HCT116 (cell line): ENCODE measurements around the gene CAPZA3. TPM values are rescaled to one million over a fixed set of nuclear protein-coding genes. Genes with fewer than 3 reads are reported as not detected.
"Not testable (repeated sequence)": the region's sequence is repeated elsewhere in the genome, so short reads cannot be mapped to it uniquely, and the experiment has no call there.

Experiments
- ATAC-seq: fragments of 200-7000 bp; cut with Tn5 transposase; 2 replicates; pipeline ENCODE4 v1.9.1; 2020; ENCODE audit warnings: mild to moderate bottlenecking, moderate library complexity
- BruUV-seq: library from RNA; stranded (reverse); fragments of 400-500 nt; replicated peaks from 2 replicates; lab custom pipeline; 2021; lab: Mats Ljungman, UMichigan
- CTCF ChIA-PET: fragments of 300-600 bp; sonication (Branson Sonifier 250); formaldehyde crosslinking; loops from one replicate; lab custom pipeline; 2021; ENCODE audit warnings: antibody characterized with exemption; lab: Charles Lee
- POLR2A ChIA-PET: fragments of 300-600, 350-600 bp; sonication (Branson Sonifier 250); formaldehyde crosslinking; loops from one replicate; lab custom pipeline; 2021; ENCODE audit warnings: antibody characterized with exemption; lab: Charles Lee
- RAD21 ChIA-PET, 2 experiments: fragments of 300-600 bp; sonication (Branson Sonifier 250); formaldehyde crosslinking; loops; one replicate each; lab custom pipeline; 2023; ENCODE audit warnings: low total read pairs in 2 of 2; ENCODE audit not compliant: uncharacterized antibody in 2 of 2, unreplicated experiment in 2 of 2, low non-redundant PET in 1 of 2; lab: Charles Lee
- DNase-seq: peaks from one replicate; pipeline ENCODE4 v3.0.0-alpha.2; 2010; ENCODE audit warnings: low read depth, low spot score
- H2AFZ ChIP-seq: fragments of 200-600 bp; shearing (Covaris generic), sonication (generic); 2 replicates; pipeline ENCODE4 v1.6.1; 2017; ENCODE audit warnings: low read depth, mixed run types, mixed read lengths, antibody characterized with exemption, low read length; ENCODE audit not compliant: poor library complexity, severe bottlenecking
- H3K27ac ChIP-seq: 2 replicates; pipeline ENCODE4 v1.5.1; 2012; ENCODE audit warnings: low read depth, low read length
- H3K27me3 ChIP-seq: fragments of 200-600 bp; sonication (generic); 2 replicates; pipeline ENCODE4 v1.6.1; 2016; ENCODE audit warnings: mixed run types, low read length, mixed read lengths; ENCODE audit not compliant: insufficient read depth
- H3K36me3 ChIP-seq, 2 experiments: fragments of 200-500 bp in 1 of 2; fragments of 200-600 bp in 1 of 2; sonication (Bioruptor generic) in 1 of 2; sonication (generic) in 1 of 2; 2 replicates each; pipeline versions ENCODE4 v1.5.1 to v1.6.1; 2014 to 2016; ENCODE audit warnings: low read length in 2 of 2, inconsistent platforms in 1 of 2, mixed read lengths in 1 of 2, mixed run types in 1 of 2; ENCODE audit not compliant: insufficient read depth in 2 of 2, control insufficient read depth in 1 of 2
- H3K4me1 ChIP-seq, 2 experiments: fragments of 200-600 bp in 1 of 2; sonication (generic) in 1 of 2; 2 replicates each; pipeline versions ENCODE4 v1.5.1 to v1.6.1; 2012 to 2017; ENCODE audit warnings: low read length in 2 of 2, inconsistent platforms in 1 of 2, mild to moderate bottlenecking in 1 of 2, mixed read lengths in 1 of 2, mixed run types in 1 of 2, moderate library complexity in 1 of 2; ENCODE audit not compliant: insufficient read depth in 2 of 2, control insufficient read depth in 1 of 2
- H3K4me2 ChIP-seq: fragments of 200-600 bp; sonication (generic); 2 replicates; pipeline ENCODE4 v1.6.1; 2017; ENCODE audit warnings: mixed run types, low read length, mixed read lengths
- H3K4me3 ChIP-seq, 2 experiments: fragments of 200-600 bp in 1 of 2; sonication (generic) in 1 of 2; replicated peaks in 1 of 2; 2 replicates each; pipeline ENCODE4 v1.5.1; 2011 to 2016; ENCODE audit warnings: low read length in 2 of 2, control low read depth in 1 of 2, low read depth in 1 of 2, mild to moderate bottlenecking in 1 of 2, mixed read lengths in 1 of 2, mixed run types in 1 of 2
- H3K79me2 ChIP-seq: fragments of 200-600 bp; sonication (generic); 2 replicates; pipeline ENCODE4 v1.6.1; 2017; ENCODE audit warnings: mild to moderate bottlenecking, mixed run types, low read length, moderate library complexity, mixed read lengths; ENCODE audit not compliant: insufficient read depth
- H3K9ac ChIP-seq: fragments of 200-600 bp; sonication (generic); 2 replicates; pipeline ENCODE4 v1.6.1; 2016; ENCODE audit warnings: low read length, mixed read lengths
- H3K9me2 ChIP-seq: fragments of 200-600 bp; sonication (generic), shearing (Covaris generic); 2 replicates; pipeline ENCODE4 v1.6.1; 2017; ENCODE audit warnings: mixed run types, mild to moderate bottlenecking, moderate library complexity; ENCODE audit not compliant: insufficient read depth
- H3K9me3 ChIP-seq, 2 experiments: fragments of 200-500 bp in 1 of 2; fragments of 200-600 bp in 1 of 2; sonication (Bioruptor generic) in 1 of 2; sonication (generic) in 1 of 2; 2 replicates each; pipeline ENCODE4 v1.6.1; 2014 to 2017; ENCODE audit warnings: low read length in 2 of 2, mixed read lengths in 2 of 2, inconsistent platforms in 1 of 2, low read depth in 1 of 2, mild to moderate bottlenecking in 1 of 2, mixed run types in 1 of 2, moderate library complexity in 1 of 2; ENCODE audit not compliant: control insufficient read depth in 1 of 2, insufficient read depth in 1 of 2
- H4K20me1 ChIP-seq: fragments of 200-600 bp; sonication (generic), shearing (Covaris generic); 2 replicates; pipeline ENCODE4 v1.6.1; 2017; ENCODE audit warnings: mixed run types, mild to moderate bottlenecking, moderate library complexity; ENCODE audit not compliant: insufficient read depth
- EGR1 ChIP-seq: IDR thresholded peaks from 2 replicates; pipeline ENCODE4 v1.6.1; 2012; ENCODE audit warnings: low read depth
- FOSL1 ChIP-seq: IDR thresholded peaks from 2 replicates; pipeline ENCODE4 v1.6.1; 2012; ENCODE audit warnings: low read depth
- JUND ChIP-seq: IDR thresholded peaks from 2 replicates; pipeline ENCODE4 v1.6.1; 2012
- POLR2AphosphoS5 ChIP-seq: IDR thresholded peaks from 2 replicates; pipeline ENCODE4 v1.6.1; 2011; ENCODE audit warnings: mild to moderate bottlenecking, low read depth, low read length, moderate library complexity
- RAD21 ChIP-seq: IDR thresholded peaks from 2 replicates; pipeline ENCODE4 v1.6.1; 2012; ENCODE audit warnings: low read depth, mild to moderate bottlenecking
- YY1 ChIP-seq: IDR thresholded peaks from 2 replicates; pipeline ENCODE4 v1.6.1; 2011; ENCODE audit warnings: low read length, low read depth, moderate library complexity, mild to moderate bottlenecking; ENCODE audit not compliant: insufficient replicate concordance; ENCODE audit errors: extremely low read depth
- ZNF274 ChIP-seq: fragments of 200-500 bp; sonication (Bioruptor generic); IDR thresholded peaks from 2 replicates; pipeline ENCODE4 v1.6.1; 2014; ENCODE audit warnings: mild to moderate bottlenecking, low read depth, low read length, inconsistent platforms
- intact Hi-C: fragments of 100-400 bp; cut with micrococcal nuclease; formaldehyde crosslinking; loops from 2 replicates; pipeline ENCODE4 v1.10.0; 2022
- total RNA-seq: library from RNA; stranded (reverse); gene quantifications from one replicate; pipeline ENCODE4 v1.2.1, GENCODE V29; 2021; ENCODE audit not compliant: unreplicated experiment
- TF ChIP-seq, protein P1 (sequence below): IDR thresholded peaks from 2 replicates; pipeline ENCODE4 v1.6.1; 2012

CAPZA3 gene
- total RNA-seq, 1 experiment from 2014 or later, result not detected

DNA sequence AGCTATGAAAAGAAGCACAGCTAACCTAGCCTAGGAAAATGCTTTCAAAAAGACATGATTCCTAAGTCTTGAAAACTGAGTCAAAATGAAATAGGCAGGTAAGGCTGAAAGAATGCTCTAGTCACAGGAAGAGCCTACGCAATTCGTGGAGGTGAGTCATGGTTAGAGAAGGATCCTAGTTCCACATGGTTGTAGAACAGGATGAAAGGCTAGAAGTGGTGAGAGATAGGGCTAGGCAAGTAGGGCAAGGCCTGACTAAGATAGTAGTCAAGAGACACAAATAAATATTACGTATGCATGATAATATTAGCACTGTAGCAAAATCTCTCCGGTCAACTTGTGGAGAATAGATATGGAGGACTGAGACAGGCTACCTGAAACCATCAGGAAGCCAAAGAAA, 47.3 kb upstream of the CAPZA3 start (continued):
- TF ChIP-seq JUND, result peak; percentile 82
- TF ChIP-seq RAD21, result no peak

DNA sequence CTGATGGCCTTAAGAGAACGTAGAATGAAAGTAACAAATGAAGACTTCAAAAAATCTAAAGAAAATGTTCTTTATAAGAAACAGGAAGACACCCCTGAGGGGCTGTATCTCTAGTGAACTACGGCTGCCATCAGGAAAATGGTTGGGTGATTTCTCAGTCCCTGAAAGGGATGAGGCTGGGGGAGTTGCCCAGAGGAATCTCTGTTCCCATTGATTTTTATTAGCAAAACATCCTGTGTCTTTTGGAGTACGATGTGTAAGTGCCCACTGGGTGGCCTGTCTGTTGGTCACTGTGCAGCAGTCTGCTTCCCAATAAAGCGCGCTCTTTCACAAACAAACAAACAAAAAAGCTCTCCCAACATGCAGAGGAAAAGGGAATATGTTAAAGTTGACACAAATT, 43.9 kb upstream of the CAPZA3 start:
- H2AFZ ChIP-seq, H3K9ac ChIP-seq, BruUV-seq, intact Hi-C loops, CTCF ChIA-PET, ATAC-seq, RAD21 ChIA-PET, H3K9me3 ChIP-seq, DNase-seq, H3K27me3 ChIP-seq, H3K79me2 ChIP-seq, H3K36me3 ChIP-seq, H3K4me2 ChIP-seq, H4K20me1 ChIP-seq, POLR2A ChIA-PET, H3K27ac ChIP-seq, H3K9me2 ChIP-seq, H3K4me3 ChIP-seq: not testable (repeated sequence)
- H3K4me1 ChIP-seq, result peaks cover 0 to 16% of the 10 kb centered on the region in 2 experiments; a peak in 2 of 4 replicates

DNA sequence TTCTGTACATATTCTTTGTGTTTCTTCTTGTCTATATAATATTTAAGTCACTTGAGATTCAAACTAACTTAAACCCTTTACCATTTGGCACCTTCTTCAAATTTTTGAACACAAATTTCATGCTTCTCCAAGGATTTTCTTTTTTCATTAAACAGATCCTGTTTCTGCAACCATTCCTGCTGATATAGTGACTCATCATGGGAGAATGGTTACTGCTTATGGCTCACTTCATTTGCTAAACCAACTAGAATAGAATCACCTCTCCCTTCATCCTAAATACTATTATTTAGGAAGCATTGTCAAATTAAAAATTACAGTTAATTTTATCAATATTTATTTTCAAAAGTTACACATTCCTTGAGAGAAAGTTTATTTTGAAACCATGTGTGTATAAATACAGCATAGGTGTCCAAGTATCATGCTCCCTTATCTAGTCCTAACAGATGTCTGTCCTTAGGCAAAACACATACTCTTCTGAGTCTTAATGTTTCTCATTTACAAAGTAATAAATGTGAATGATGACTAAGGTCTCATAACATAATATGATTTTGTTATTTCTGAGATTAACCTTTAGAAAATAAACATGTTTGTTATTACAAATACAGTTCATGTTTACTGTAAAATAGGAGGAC, 40.8 kb upstream of the CAPZA3 start:
- RAD21 ChIA-PET, result no interaction called here
- Histone ChIP-seq H3K4me2 (no peak overlapping the region), H3K36me3 (no peaks in the 10 kb centered on the region), H2AFZ (peak overlapping the region; percentile 8), H3K79me2 (no peaks in the 10 kb centered on the region), H4K20me1 (no peaks in the 10 kb centered on the region), H3K27ac (no peak overlapping the region), H3K4me3 (no peak overlapping the region), H3K9me3 (no peaks in the 10 kb centered on the region), H3K9me2 (no peaks in the 10 kb centered on the region), H3K27me3 (no peaks in the 10 kb centered on the region), H3K9ac (no peak overlapping the region), H3K4me1 (no peaks in the 10 kb centered on the region)
- intact Hi-C loops, result no loop called here
- CTCF ChIA-PET, result no interaction called here
- DNase-seq (no peak), ATAC-seq (no peak)
- TF ChIP-seq, protein P1, sequence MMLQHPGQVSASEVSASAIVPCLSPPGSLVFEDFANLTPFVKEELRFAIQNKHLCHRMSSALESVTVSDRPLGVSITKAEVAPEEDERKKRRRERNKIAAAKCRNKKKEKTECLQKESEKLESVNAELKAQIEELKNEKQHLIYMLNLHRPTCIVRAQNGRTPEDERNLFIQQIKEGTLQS, result no peak
- no peak for TF ChIP-seq YY1
- TF ChIP-seq ZNF274, result no peak
- no peak for TF ChIP-seq RAD21
- TF ChIP-seq JUND, result no peak
- no peak for TF ChIP-seq POLR2AphosphoS5
- TF ChIP-seq FOSL1, result 0 out of 2 replicates have a peak, but pooled peaks have one; percentile 21
- TF ChIP-seq EGR1, result no peak
- BruUV-seq, result no TSS peak
- POLR2A ChIA-PET, result no interaction called here
